Measurements from ENCODE around the gene CROCC2. TPM values are rescaled to one million over a fixed set of nuclear protein-coding genes. Genes with fewer than 3 reads are reported as not detected.

Gene CROCC2
- total RNA-seq, 1 donor from 2014 or later, result not detected

DNA sequence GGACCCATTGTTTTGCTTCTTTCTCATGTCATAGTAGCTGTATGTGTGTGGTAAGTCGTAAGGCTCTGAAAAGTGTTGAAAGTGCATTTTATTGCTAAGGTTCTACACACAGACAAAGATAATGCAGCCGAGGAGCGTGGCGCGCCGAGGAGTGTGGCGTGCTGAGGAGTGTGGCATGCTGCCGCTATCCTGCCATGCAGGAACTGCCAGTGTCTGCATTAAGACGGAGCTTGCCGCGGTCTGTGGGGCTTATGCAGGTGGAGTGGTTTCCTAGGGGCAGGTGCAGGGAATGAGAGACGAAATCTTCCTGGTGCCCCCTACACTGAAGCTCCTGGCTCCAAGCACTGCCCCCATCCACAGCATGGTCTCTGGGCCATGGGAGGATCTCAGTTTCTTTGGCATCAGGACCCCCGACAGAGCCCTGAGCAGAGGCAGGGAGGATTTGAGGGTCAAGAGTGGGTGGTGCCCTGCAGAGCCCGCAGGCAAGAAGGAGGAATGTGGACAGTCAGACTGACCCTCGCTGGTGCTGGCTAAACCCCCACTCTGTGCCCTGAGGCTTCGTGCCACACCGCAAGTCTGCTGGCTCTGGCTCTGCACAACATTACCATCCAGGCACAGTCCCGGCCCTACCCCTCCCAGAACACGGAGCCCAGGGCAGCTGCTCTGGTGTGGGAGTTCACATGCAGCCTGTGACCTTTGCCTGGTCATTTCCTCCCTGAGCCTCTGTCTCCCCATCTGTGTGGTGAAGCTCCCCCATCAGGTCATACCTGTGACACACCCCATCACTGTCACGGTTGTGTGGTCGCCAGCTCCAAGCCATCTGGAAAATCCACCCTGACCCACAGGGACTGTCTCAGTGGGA is 95.5 kb downstream of the CROCC2 start:
- DNase-seq (ENCODE audit: low read depth) (no peak), FAIRE-seq (no peak)
- TF ChIP-seq, protein P1, sequence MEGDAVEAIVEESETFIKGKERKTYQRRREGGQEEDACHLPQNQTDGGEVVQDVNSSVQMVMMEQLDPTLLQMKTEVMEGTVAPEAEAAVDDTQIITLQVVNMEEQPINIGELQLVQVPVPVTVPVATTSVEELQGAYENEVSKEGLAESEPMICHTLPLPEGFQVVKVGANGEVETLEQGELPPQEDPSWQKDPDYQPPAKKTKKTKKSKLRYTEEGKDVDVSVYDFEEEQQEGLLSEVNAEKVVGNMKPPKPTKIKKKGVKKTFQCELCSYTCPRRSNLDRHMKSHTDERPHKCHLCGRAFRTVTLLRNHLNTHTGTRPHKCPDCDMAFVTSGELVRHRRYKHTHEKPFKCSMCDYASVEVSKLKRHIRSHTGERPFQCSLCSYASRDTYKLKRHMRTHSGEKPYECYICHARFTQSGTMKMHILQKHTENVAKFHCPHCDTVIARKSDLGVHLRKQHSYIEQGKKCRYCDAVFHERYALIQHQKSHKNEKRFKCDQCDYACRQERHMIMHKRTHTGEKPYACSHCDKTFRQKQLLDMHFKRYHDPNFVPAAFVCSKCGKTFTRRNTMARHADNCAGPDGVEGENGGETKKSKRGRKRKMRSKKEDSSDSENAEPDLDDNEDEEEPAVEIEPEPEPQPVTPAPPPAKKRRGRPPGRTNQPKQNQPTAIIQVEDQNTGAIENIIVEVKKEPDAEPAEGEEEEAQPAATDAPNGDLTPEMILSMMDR (IDR thresholded peaks at IDR 0.05; ENCODE audit: insufficient read depth, low read length, severe bottlenecking), result no peak
- H3K27me3 ChIP-seq (ENCODE audit: control insufficient read depth, insufficient read depth, low read length), result peaks cover 9% of the 10 kb centered on the region
- no peaks in the 10 kb centered on the region for H3K36me3 ChIP-seq (ENCODE audit: control insufficient read depth, insufficient read depth, low read length)
- no peak overlapping the region for H3K4me3 ChIP-seq (ENCODE audit: low read depth, low read length)

DNA sequence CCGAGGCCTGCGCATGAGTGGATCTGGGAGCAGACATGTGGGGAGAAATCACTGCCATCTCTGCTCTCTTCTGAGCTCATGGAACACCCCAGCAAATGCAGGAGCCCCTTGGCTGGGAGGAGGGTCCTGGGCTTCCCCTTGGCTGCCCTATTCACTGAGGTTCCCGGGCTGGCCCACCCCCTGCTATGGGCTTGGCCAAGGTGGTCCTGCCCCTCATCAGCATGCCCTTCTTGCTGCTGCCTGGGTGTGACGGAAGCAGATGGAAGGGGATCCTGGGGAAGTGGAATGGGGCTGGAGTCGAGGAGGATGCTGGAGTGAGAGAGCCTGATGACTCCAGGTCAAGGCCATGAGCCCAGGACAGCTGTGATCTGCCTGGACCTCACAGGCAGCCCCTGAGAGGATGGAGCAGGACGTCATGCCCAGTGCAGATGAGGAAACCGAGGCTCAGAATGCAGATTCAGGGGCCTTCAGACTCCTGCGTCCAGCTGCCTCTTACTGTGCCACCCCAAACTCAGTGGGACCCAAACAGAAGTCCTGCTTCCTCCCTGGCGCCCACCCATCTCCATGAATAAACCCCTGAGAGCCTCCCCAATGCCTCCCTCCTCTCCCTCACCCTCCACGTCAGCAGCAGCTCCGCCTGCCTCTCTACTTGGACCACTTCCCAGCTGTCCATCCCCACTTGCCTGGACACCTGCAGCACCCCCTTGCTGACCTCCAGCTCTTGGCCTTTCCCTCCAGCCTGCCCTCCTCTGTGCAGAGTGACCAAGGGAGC is 96.3 kb downstream of the CROCC2 start:
- H3K36me3 ChIP-seq (ENCODE audit: control insufficient read depth, insufficient read depth, low read length), result no peaks in the 10 kb centered on the region
- H3K4me3 ChIP-seq (ENCODE audit: low read depth, low read length), result no peak overlapping the region
- FAIRE-seq (no peak), DNase-seq (ENCODE audit: low read depth) (no peak)
- peaks cover 9% of the 10 kb centered on the region for H3K27me3 ChIP-seq (ENCODE audit: control insufficient read depth, insufficient read depth, low read length)
- TF ChIP-seq, protein P1 (IDR thresholded peaks at IDR 0.05; ENCODE audit: insufficient read depth, low read length, severe bottlenecking), result no peak

DNA sequence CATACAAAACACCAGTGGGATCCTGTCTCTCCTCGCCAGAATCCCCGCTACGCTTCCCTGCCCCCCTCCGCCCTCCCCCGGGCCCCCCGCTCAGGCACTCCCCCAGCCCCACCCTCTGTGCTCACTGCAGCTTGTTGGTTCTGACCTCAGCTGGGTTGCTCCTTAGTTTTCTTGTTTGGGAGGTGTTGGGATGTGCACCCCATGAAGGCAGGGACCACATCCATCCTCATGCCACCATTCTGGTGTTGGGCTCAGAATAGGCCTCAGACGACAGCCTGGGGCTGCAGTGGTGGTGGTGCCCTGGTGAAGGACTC is 96.9 kb downstream of the CROCC2 start:
- DNase-seq (ENCODE audit: low read depth), result no peak
- no peaks in the 10 kb centered on the region for H3K36me3 ChIP-seq (ENCODE audit: control insufficient read depth, insufficient read depth, low read length)
- no peak overlapping the region for H3K4me3 ChIP-seq (ENCODE audit: low read depth, low read length)
- H3K27me3 ChIP-seq (ENCODE audit: control insufficient read depth, insufficient read depth, low read length), result peaks cover 9% of the 10 kb centered on the region
- TF ChIP-seq, protein P1 (IDR thresholded peaks at IDR 0.05; ENCODE audit: insufficient read depth, low read length, severe bottlenecking), result no peak
- no peak for FAIRE-seq

DNA sequence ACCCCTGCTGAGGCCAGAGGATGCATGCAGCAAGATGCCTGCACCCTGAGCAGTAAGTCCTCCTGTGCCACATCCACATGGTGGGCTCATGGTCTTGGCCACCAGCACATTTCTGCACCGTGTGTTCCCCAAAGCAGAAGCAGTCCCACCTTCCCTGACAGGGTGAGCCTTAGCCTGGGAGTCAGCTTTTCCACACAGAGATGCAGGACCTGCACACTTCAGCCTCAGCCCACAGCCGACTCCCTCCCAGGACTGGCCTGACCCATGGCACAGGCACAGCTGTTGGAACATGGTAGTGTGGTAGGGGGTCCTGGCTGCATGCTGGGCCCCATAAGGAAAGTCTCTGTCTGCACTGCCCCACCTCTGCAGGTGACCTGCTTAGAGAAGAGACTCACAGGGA is 97.2 kb downstream of the CROCC2 start:
- no peaks in the 10 kb centered on the region for H3K36me3 ChIP-seq (ENCODE audit: control insufficient read depth, insufficient read depth, low read length)
- DNase-seq (ENCODE audit: low read depth), result no peak
- peak; percentile 18 for FAIRE-seq
- H3K4me3 ChIP-seq (ENCODE audit: low read depth, low read length), result no peak overlapping the region
- H3K27me3 ChIP-seq (ENCODE audit: control insufficient read depth, insufficient read depth, low read length), result peaks cover 9% of the 10 kb centered on the region
- TF ChIP-seq, protein P1 (IDR thresholded peaks at IDR 0.05; ENCODE audit: insufficient read depth, low read length, severe bottlenecking), result no peak

DNA sequence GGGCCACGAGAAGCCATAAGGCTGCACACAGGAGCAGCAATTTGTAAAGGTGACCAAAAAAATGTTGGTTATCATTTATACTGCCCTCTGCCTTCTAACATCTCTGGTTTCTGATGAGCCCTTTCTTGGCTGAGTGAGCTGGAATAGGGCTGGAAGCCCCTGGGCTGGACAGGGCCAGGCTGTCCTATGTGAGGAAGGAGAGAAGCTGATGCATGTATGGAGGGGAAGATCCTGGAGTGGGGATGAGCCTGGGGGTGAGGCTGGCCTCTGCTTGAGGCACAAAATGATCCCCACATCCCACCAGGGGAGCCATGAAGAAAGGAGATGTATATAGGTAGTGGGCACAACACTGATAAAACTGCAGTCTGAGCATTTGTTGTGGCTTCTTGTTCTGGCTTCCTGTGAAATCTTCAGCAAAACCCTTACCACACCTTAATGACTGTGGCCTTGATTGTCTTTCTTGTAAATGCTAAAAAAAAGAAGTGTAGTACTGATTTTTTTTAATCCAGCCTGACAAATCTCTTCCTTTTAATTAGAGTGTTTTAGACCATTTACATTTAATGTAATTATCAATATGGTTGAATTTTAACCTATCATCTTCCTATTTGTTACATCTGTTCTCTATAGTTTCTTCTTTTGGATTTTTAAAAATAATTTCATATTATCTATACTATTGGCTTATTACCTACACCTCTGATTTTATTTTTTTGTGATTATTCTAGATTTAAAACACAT is 97.9 kb downstream of the CROCC2 start:
- no peak for FAIRE-seq
- Histone ChIP-seq H3K36me3 (ENCODE audit: control insufficient read depth, insufficient read depth, low read length) (no peaks in the 10 kb centered on the region), H3K27me3 (ENCODE audit: control insufficient read depth, insufficient read depth, low read length) (peaks cover 9% of the 10 kb centered on the region), H3K4me3 (ENCODE audit: low read depth, low read length) (no peak overlapping the region)
- TF ChIP-seq, protein P1 (IDR thresholded peaks at IDR 0.05; ENCODE audit: insufficient read depth, low read length, severe bottlenecking), result no peak
- no peak for DNase-seq (ENCODE audit: low read depth)
